ENCODE data around the gene CLOCK.

DNA sequence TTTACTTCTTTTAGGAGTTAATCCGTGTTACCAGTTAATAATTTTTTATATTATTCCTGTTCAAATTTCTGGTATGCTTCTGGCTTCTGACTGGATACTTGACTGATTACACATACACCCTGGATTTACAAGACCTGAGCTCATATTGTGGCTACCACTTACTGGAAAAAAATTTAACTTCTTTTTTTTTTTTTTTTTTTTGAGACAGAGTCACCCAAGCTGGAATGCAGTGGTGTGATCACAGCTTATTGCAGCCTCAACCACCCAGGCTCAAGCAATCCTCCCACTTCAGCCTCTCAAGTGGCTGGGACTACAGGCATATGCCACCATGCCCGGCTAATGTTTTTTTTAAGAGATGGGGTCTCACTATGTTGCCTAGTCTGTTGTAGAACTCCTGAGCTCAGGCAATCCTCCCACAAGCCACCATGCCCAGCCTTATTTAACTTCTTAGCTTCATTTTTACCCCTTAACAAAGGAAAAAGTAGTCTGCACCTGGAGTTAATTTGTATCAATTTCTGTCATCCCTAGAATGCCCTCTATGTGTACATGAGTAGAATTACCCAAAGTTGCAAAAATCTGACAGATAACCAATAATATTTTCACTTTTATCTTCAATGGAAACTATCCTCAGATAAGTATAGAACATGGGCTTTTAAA, 100.7 kb downstream of the CLOCK start:
- TF ChIP-seq EZH2 (IDR thresholded peaks at IDR 0.05; ENCODE audit: borderline replicate concordance, low read length) = no peak
- TF ChIP-seq, protein P1, sequence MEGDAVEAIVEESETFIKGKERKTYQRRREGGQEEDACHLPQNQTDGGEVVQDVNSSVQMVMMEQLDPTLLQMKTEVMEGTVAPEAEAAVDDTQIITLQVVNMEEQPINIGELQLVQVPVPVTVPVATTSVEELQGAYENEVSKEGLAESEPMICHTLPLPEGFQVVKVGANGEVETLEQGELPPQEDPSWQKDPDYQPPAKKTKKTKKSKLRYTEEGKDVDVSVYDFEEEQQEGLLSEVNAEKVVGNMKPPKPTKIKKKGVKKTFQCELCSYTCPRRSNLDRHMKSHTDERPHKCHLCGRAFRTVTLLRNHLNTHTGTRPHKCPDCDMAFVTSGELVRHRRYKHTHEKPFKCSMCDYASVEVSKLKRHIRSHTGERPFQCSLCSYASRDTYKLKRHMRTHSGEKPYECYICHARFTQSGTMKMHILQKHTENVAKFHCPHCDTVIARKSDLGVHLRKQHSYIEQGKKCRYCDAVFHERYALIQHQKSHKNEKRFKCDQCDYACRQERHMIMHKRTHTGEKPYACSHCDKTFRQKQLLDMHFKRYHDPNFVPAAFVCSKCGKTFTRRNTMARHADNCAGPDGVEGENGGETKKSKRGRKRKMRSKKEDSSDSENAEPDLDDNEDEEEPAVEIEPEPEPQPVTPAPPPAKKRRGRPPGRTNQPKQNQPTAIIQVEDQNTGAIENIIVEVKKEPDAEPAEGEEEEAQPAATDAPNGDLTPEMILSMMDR (conservative IDR thresholded peaks at IDR 0.05 in 1 of 2, IDR thresholded peaks at IDR 0.05 in 1 of 2; ENCODE audit: extremely low read depth in 1 of 2, insufficient read depth in 1 of 2, low read depth in 1 of 2, low read length in 2 of 2) = no peak

Data from mammary epithelial cell (primary cell).